Left hindlimb (tissue), 1 donor: Measurements from ENCODE around the gene RNASET2.
"Not testable (repeated sequence)": the region's sequence is repeated elsewhere in the genome, so short reads cannot be mapped to it uniquely, and the experiment has no call there.

ENCODE experiments used
- DNase-seq: peaks from one replicate; pipeline ENCODE4 v3.0.0-alpha.2; 2018

The RNASET2 gene

DNA sequence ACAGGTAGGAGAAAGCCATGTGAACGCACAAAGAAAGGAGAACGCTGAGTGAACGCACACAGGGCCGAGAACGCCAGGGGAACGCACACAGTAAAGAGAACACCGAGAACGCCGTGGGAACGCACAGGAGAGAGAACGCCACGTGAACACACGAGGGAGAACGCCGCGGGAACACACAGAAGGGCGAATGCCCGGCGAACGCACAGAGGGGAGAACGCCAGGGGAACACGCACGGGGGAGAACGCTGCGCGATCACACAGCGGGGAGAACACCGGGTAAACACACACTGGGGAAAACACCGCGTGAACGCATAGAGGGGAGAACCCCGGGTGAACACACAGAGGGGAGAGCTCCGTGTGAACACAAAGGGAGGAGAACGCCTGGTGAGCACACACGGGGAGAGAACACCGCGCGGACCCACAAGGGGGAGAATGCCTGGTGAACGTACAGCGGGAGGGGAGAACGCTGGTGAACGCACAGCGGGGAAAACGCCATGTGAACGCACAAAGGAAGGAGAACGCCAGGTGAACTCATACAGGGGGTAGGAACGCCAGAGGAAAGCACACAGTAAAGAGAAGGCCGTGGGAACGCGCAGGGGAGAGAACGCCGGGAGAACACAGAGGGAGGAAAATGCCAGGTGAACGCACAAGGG is 55.3 kb downstream of the RNASET2 start:
- DNase-seq, result no peak

DNA sequence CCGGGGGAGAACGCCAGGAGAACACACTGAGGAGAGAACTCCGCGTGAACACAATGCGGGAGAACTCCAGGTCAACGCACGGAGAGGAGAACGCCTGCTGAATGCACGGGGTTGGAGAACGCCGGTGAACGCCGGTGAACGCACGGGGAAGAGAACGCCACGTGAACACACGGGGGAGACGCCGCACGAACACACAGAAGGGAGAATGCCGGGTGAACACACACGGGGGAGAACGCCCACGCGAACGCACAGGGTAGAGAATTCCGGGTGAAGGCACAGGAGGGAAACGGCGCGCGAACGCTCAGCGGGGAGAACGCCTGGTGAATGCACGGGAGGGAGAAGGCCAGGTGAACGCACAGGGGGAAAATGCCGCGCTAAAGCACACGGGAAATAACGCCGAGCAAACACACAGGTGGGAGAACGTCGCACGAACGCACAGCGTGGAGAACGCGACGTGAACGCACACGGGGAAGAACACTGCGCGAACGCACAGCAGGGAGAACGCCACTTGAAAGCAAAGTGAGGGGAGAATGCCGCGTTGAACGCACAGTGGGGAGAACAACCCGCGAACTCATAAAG is 56.1 kb downstream of the RNASET2 start:
- DNase-seq, result no peak

DNA sequence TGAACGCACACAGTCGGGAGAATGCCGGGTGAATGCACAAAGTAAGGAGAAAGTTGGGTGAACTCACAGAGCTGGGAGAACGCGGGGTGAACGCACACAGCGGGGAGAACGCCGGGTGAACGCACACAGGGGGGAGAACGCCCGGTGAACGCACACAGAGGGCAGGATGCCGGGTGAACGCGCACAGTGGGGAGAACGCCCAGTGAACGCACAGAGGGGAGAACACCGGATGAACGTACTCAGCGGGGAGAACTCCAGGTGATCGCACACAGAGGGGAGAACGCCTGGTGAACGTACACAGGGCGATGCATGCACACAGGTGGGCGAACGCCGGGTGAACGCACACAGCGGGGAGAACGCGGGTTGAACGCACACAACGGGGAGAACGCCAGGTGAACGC is 57.4 kb downstream of the RNASET2 start:
- DNase-seq, result no peak

DNA sequence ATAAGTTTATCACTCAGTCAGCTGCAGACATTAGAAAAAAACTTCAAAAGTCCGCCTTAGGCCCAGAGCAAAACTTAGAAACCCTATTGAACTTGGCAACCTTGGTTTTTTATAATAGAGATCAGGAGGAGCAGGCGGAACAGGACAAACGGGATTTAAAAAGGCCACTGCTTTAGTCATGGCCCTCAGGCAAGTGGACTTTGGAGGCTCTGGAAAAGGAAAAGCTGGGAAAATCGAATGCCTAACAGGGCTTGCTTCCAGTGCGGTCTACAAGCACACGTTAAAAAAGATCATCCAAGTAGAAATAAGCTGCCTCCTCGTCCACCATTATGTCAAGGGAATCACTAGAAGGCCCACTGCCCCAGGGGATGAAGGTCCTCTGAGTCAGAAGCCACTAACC is 61.7 kb downstream of the RNASET2 start:
- DNase-seq, result not testable (repeated sequence)

DNA sequence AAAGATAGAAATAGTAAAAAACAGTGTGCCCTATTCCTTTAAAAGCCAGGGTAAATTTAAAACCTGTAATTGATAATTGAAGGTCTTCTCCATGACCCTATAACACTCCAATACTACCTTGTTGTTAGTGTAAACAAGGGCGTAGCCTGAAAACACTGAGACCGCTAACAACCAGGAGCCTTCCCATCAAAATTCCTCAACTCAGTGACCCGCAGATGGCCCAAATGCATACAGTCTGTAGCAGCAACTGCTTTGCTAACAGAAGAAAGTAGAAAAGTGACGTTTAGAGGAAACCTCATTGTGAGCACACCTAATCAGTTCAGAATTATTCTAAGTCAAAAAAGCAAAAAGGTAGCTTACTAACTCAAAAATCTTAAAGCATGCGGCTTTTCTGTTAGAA is 63.9 kb downstream of the RNASET2 start:
- DNase-seq, result not testable (repeated sequence)

DNA sequence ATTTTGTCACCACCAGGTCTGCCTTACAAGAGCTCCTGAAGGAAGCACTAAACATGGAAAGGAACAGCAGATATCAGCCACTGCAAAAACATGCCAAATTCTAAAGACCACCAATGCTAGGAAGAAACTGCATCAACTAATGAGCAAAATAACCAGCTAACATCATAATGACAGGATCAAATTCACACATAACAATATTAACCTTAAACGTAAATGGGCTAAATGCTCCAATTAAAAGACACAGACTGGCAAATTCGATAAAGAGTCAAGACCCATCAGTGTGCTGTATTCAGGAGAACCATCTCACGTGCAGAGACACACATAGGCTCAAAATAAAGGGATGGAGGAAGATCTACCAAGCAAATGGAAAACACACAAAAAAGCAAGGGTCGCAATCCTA is 69.6 kb downstream of the RNASET2 start:
- not testable (repeated sequence) for DNase-seq

DNA sequence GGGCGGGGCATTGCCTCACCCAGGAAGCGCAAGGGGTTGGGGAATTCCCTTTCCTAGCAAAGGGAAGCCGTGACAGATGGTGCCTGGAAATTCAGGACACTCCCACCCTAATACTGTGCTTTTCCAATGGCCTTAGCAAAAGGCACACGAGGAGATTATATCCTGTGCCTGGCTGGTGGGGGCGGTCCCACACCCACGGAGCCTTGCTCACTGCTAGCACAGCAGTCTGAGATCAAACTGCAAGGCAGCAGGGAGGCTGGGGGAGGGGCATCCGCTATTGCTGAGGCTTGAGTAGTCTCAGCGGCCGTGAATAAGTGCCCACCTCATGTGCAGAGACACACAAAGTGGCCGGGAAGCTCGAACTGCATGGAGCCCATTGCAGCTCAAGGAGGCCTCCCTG is 71.4 kb downstream of the RNASET2 start:
- DNase-seq, result not testable (repeated sequence)

DNA sequence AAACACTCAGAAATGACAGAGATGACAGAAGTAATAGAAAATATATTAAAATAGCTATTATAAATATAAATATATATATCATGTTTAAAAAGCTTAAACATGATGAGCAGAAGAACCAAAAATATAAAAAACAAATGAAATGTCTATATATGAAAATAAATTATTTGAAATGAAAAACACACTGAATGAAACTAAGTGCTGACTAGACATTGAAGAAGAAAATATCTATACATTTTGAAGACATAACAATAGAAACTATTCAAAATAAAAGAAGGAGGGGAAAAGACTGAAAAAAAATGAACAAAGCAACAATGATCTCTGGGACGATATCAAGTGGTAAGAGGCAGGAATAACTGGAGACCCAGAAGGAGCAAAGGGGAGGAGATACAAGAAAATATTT is 76.8 kb downstream of the RNASET2 start:
- no peak for DNase-seq
